Hepatic stellate cell (primary cell): Measurements from ENCODE around the gene NFATC4.
A peak's percentile ranks its signal among the peaks of the same experiment; 100 is the strongest.

Experiments used
- DNase-seq: peaks from one replicate; pipeline ENCODE4 v3.0.0; 2011; ENCODE audit warnings: low spot score

The NFATC4 gene

GRCh38 chr14:24389226-24389848 is 21.4 kb downstream of the NFATC4 start:
- peak; percentile 50 for DNase-seq

GRCh38 chr14:24390701-24391468 is 22.9 kb downstream of the NFATC4 start:
- DNase-seq, result no peak

GRCh38 chr14:24392325-24393091 is 24.5 kb downstream of the NFATC4 start:
- peak; percentile 80 for DNase-seq

DNA sequence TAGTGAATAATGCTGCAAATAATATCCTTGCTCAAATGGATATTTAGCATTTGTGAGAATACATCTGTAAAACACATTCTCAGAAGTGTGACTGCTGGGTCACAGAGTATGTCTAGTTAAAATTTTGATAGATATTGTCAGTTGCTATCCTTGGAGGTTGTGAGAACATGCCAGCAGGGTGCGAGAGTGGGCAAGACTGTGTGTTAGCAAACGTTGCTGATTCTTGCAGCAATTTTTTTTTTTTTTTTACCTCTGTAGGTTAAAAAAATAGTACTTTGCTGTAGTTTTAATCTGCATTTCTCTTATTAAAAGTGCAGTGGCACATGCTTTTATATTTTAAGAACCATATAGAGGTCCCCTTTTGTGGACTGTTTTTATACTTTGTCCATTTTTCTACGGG is 26.3 kb downstream of the NFATC4 start:
- DNase-seq, result no peak

DNA sequence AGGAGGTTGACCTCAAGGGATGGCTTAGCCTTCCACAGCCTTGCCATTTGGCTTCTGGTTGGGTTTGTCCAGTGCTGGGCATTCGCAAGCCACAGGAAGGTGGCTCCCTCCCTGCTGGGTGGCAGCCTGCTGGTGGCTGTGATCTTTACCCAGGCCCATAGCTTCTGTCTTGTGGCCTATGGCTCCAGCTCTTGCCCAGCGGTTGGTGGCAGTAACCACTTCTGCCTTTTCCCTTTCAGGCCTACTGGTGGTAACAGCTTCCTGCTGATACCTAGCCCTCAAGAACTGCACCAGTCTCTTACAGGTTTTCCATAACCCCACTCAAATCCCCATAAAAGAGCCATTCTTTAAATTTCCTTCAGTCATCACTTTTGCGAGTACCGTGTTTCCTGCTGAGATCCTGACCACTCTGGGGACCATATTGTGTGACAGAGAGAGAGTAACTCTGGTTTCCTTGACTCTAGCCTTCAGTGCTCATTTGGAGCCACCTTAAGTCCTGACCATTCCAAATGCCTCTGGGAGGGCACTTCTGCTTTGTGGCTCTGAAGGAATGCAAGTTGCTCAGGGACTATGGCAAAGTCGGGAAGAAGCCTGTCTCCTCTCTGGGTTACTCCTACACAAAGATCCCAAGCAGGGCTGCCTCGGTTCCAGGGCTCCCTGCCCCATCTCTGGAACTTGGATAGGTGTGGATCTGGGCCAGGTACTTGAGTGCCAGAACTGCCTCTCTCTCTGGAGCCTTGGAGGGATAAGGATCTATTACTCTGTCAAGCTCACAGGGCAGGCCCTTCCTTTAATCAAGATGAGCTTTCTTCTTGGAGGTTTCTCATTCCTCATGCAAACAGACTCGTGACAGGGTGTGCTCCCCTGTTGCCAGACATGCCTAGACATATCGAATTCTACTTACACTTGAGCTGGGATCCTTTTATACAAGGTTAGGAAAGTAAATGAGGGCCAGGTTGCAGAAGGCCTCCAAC is 27.9 kb downstream of the NFATC4 start:
- no peak for DNase-seq

DNA sequence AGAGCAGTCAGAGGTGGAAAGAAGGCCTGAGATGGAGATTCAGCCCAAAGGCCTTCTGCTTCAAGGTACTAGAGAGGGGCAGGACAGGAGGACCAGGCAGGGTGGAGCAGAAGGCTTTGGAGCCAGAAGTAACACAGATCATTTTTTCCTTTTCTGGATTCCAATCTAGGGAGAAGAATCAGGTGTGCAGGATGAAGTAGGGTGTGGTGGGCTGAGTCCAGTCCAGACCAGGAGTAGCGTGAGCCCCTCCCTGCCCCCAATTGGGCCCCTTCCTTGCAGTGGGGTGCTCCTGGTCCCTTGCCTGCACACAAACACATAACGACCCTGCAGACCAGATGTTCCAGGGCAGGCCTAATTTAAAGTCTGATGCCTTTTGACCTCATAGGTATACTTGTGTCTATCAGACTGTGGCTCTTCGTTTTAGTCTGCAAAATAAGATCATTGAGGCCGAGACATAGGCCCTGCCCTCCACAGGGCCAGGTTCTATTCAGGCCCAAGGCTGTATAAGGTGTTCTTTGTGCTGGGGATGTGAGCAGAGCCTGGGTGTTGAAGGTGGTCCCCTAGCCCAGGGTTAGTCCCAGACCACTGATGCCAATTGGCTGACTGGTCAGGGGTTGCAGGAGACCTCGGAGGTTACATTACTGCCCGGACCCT is 29.8 kb downstream of the NFATC4 start:
- DNase-seq, result no peak

GRCh38 chr14:24398293-24398652 is 30.3 kb downstream of the NFATC4 start:
- no peak for DNase-seq

- peak; percentile 62 for DNase-seq
Measured at GRCh38 chr14:24398653-24399446, 30.9 kb downstream of the NFATC4 start, which contains the start of gene NYNRIN. NYNRIN (plus strand) TSS chr14:24399003; CDS start chr14:24399247, 244 bp downstream.

DNA sequence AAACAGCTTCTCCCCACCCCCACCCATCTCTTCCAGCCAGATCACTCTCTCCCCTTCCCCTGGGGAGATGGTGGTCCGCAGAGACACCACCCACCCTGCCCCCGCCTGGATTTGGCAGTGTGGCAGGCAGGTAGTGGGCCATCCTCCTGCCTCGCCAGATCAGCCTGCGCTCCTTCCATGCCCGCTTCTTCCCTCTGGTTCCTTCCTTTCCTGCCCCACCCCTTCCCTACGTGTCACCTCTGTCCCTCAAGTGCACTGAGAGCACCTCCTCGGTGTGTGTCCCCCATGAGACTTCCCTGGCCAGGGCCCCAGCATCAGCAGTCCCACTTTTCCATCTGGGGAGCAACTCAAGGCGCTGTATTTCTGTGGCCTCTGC is 31.5 kb downstream of the NFATC4 start:
- DNase-seq, result no peak

GRCh38 chr14:24399999-24400718 is 32.2 kb downstream of the NFATC4 start:
- DNase-seq, result no peak

DNA sequence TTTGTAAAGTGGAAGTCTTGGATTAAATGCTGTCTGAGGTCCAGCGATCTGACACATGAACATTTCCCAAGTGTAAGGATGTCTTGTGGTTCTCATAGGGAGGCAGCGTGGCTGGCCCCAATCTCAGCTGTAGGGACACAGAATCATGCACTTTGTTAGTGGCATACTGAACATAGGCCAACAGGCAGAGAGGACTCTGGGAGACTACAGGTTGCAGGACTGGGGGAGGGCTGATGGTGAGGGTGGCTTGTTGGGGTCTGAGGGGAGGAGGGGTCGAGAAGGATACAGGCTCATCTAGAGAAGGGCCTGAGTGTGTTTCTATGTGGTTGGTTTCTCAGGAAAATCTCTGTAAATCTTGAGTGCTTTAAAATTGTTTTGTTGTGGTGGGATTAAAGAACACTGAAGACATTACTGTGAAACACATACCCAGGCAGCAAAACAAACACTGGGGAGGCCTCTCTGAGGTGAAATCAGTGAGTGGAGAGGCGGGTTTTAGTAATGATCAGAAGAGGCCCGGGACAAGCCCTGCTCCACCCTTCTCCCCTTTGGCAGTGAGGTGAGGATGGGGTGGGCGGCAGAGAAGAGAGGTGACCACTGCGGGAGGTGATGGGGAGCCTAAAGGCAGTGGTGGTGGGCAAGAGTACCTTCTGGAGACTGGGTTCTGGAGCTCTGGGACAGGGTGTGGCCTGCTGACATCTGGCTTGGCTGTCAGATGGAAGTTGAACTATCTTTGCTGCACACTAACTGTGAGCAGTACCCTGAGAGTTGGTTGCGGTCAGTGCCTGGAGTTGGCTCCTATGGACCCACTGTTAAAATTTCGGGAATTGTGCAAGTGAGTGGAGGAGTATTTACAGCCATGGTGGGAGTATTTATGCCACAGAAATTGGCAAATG is 34.1 kb downstream of the NFATC4 start:
- DNase-seq, result no peak

- peak; percentile 40 for DNase-seq
Measured at GRCh38 chr14:24403294-24403998, 35.5 kb downstream of the NFATC4 start.

DNA sequence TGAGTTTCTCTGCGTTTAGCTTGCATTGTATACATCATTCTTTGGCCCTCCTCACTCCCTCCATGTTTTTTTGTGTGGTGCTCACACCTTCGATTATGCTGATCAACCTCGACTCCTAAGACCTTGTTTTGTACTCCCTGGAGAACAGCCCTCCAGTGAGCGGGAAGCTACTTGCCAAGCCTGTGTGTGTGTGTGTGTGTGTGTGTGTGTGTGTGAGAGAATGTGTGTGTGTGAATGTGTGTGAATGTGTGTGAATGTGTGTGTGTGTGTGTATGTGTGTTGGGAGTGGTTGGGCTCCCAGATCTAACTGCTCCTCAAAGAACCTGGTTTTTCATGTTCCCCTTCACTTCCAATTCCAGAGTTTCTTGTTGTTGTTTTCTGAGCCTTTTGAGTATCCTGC is 36.8 kb downstream of the NFATC4 start:
- DNase-seq, result no peak

GRCh38 chr14:24406416-24406815 is 38.4 kb downstream of the NFATC4 start:
- DNase-seq, result no peak

- no peak for DNase-seq
Measured at GRCh38 chr14:24407608-24408325, 39.8 kb downstream of the NFATC4 start.

DNA sequence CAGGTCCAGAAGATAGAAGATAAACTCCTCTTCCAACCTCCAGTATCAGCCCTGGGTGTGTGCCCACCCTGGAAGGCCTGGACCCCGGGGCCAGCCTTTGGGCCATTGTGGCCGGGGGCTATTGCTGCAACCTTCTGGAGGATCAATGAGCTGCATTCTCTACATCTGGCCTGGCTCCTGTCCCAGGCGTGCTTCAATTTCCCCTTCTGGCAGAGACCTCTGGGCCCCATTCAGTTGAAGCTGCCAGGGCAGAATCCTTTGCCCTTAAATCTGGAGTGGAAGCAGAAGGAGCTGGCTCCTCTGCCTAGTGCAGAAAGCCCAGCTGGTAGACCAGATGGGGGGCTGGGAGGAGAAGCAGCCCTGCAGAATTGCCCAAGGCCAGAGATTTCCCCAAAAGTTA is 40.8 kb downstream of the NFATC4 start:
- DNase-seq, result no peak

DNA sequence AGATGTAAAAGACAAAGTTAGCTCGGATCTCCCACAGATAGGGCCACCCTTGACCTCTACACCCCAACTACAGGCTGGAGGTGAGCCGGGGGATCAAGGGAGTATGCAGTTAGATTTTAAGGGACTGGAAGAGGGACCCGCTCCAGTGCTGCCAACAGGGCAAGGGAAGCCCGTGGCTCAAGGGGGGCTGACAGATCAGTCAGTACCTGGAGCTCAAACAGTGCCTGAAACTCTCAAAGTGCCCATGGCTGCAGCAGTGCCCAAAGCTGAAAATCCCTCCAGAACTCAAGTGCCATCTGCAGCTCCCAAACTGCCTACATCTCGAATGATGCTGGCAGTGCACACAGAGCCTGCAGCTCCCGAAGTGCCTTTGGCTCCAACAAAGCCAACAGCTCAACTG is 41.2 kb downstream of the NFATC4 start:
- no peak for DNase-seq
